GM10266 (cell line): ENCODE measurements around the gene JAG1.

Experiments
- DNase-seq: peaks from one replicate; pipeline ENCODE4 v3.0.0; 2012; ENCODE audit errors: extremely low spot score
- CTCF ChIP-seq: IDR thresholded peaks from 2 replicates; pipeline ENCODE4 v1.5.1; 2012; ENCODE audit warnings: mild to moderate bottlenecking, low read depth; ENCODE audit not compliant: control insufficient read depth, insufficient read depth; ENCODE audit errors: missing control alignments

Gene JAG1

DNA sequence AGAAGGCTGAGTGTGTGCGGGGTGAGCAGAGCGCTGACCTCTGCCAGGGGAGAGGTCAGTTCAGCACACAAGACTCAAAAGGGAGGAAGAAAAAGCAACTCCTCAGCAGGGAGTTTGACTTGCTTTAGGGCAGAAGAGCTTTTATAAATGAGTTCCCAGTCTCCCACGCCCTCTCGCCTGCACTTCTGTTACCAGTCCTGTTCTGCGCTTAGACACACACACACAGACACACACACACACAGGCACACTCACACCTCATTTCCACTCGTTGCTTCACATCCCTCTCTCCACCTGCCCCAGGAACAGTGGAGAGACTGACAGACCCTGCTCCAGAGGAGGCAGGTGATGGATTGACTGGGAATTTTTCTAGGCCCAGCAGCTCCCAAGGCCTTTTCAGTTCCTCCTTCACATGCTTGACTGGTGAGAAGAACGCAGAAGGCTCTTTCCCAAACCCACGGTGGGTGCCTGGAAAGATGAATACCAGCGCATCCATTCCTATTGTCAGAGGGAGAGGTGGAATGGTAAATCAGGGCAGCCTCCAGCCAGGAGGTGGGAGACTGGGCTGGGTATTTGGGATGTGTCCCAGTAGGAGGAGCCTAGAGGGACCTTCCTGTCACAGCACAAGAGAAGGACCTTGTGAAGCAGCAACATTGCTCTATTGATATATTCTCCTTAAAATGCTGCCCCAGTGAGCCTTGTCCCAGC, 43.7 kb downstream of the JAG1 start:
- no peak for TF ChIP-seq CTCF

GRCh38 chr20:10626896-10627295, 46.9 kb downstream of the JAG1 start:
- DNase-seq: no peak
- TF ChIP-seq CTCF: no peak

More for the DNA sequence above, 43.7 kb downstream of the JAG1 start:
- no peak for DNase-seq

DNA sequence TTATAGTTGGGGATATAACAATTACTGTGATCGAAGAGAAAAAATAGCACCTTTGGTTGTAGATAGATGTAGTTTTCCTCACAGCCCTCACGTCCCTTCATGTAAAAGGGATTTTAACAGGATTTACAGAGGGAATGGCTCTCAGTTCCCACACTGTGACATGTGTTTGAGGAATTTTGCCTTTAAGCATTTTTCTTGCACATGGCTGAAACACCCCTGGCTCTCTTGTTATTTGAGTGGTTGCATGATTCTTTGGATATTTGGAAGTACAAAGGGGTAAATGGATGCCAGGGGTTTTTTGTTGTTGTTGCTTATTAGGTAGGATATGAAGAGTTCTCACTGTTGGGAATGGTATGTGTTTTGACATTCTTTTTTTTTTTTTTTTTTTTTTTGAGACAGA, 48.2 kb downstream of the JAG1 start:
- TF ChIP-seq CTCF: no peak

GRCh38 chr20:10622657-10623418, 51.0 kb downstream of the JAG1 start:
- no peak for DNase-seq
- no peak for TF ChIP-seq CTCF

More for the DNA sequence above, 48.2 kb downstream of the JAG1 start:
- no peak for DNase-seq

GRCh38 chr20:10621149-10621548, 52.6 kb downstream of the JAG1 start:
- no peak for TF ChIP-seq CTCF
- no peak for DNase-seq

- DNase-seq: no peak
- TF ChIP-seq CTCF: no peak
These were observed 54.4 kb downstream of the JAG1 start for GRCh38 chr20:10619427-10619826.
